Measurements from ENCODE around the gene INSYN1.

GRCh38 chr15:73763931-73764330, 10.8 kb upstream of the INSYN1 start:
- TF ChIP-seq, protein P1, sequence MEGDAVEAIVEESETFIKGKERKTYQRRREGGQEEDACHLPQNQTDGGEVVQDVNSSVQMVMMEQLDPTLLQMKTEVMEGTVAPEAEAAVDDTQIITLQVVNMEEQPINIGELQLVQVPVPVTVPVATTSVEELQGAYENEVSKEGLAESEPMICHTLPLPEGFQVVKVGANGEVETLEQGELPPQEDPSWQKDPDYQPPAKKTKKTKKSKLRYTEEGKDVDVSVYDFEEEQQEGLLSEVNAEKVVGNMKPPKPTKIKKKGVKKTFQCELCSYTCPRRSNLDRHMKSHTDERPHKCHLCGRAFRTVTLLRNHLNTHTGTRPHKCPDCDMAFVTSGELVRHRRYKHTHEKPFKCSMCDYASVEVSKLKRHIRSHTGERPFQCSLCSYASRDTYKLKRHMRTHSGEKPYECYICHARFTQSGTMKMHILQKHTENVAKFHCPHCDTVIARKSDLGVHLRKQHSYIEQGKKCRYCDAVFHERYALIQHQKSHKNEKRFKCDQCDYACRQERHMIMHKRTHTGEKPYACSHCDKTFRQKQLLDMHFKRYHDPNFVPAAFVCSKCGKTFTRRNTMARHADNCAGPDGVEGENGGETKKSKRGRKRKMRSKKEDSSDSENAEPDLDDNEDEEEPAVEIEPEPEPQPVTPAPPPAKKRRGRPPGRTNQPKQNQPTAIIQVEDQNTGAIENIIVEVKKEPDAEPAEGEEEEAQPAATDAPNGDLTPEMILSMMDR (IDR thresholded peaks at IDR 0.05; ENCODE audit: extremely low read depth in 1 of 2, insufficient read depth in 1 of 2, low read depth in 1 of 2, low read length in 2 of 2) = no peak
- TF ChIP-seq EZH2 (IDR thresholded peaks at IDR 0.05; ENCODE audit: borderline replicate concordance, low read depth, low read length, severe bottlenecking) (no peak), POLR2A (IDR thresholded peaks at IDR 0.05; ENCODE audit: low read depth, low read length) (no peak)

Measured in endothelial cell of umbilical vein (primary cell).